ENCODE data around the gene OR5A2. TPM values are rescaled to one million over a fixed set of nuclear protein-coding genes. Genes with fewer than 3 reads are reported as not detected.
"Not testable (repeated sequence)": the region's sequence is repeated elsewhere in the genome, so short reads cannot be mapped to it uniquely, and the experiment has no call there.

Gene OR5A2
- total RNA-seq: not detected

- Mint-ChIP-seq H3K36me3 (no peaks in the 10 kb centered on the region), H3K27ac (no peak within 1 kb of the TSS), H3K27me3 (peaks cover 4% of the 10 kb centered on the region), H3K4me1 (peaks cover 6% of the 10 kb centered on the region), H3K9me3 (no peaks in the 10 kb centered on the region), H3K4me3 (no peak within 1 kb of the TSS)
- no peak for ATAC-seq (ENCODE audit: low read depth)
- DNase-seq: no peak
- POLR2A ChIA-PET: no interaction called here
Observed at GRCh38 chr11:59426361-59427067, at the start of gene OR5A2. Gene OR5A2 (minus strand): TSS chr11:59426413. CDS start chr11:59422953, 3,460 bp downstream.

- Mint-ChIP-seq H3K36me3 (no peaks in the 10 kb centered on the region), H3K27ac (no peak overlapping the region), H3K27me3 (peaks cover 12% of the 10 kb centered on the region), H3K4me1 (no peaks in the 10 kb centered on the region), H3K9me3 (no peaks in the 10 kb centered on the region), H3K4me3 (no peak overlapping the region)
- DNase-seq (no peak), ATAC-seq (ENCODE audit: low read depth) (no peak)
- POLR2A ChIA-PET: no interaction called here
Observed at GRCh38 chr11:59475176-59475575, 49.0 kb upstream of the OR5A2 start.

GRCh38 chr11:59473015-59473414, 46.8 kb upstream of the OR5A2 start, which contains the start of gene OR4D10:
Gene OR4D10 (plus strand): TSS chr11:59473315. CDS start chr11:59477430, 4,115 bp downstream.
- no peak for ATAC-seq (ENCODE audit: low read depth)
- POLR2A ChIA-PET: interaction anchor here (0.5 kb wide), 1 partner anchor 796 kb away, joined by 3 read pairs; no protein-coding TSS in a partner anchor
- Mint-ChIP-seq H3K9me3 (no peaks in the 10 kb centered on the region), H3K27ac (no peak within 1 kb of the TSS), H3K27me3 (peaks cover 16% of the 10 kb centered on the region), H3K4me3 (no peak within 1 kb of the TSS), H3K36me3 (no peaks in the 10 kb centered on the region), H3K4me1 (no peaks in the 10 kb centered on the region)
- DNase-seq: no peak

GRCh38 chr11:59463190-59463641, 37.0 kb upstream of the OR5A2 start:
- no peak overlapping the region for H3K27ac Mint-ChIP-seq
- ATAC-seq (ENCODE audit: low read depth) (no peak), DNase-seq (no peak)
- H3K4me1 Mint-ChIP-seq: no peaks in the 10 kb centered on the region
- H3K9me3 Mint-ChIP-seq: no peaks in the 10 kb centered on the region
- peaks cover 16% of the 10 kb centered on the region for H3K27me3 Mint-ChIP-seq
- H3K4me3 Mint-ChIP-seq: no peak overlapping the region
- no peaks in the 10 kb centered on the region for H3K36me3 Mint-ChIP-seq
- POLR2A ChIA-PET: no interaction called here

- no peaks in the 10 kb centered on the region for H3K4me1 Mint-ChIP-seq
- peaks cover 15% of the 10 kb centered on the region for H3K27me3 Mint-ChIP-seq
- H3K9me3 Mint-ChIP-seq: no peaks in the 10 kb centered on the region
- no peaks in the 10 kb centered on the region for H3K36me3 Mint-ChIP-seq
- H3K4me3 Mint-ChIP-seq: no peak overlapping the region
- DNase-seq: no peak
- no peak for ATAC-seq (ENCODE audit: low read depth)
- POLR2A ChIA-PET: no interaction called here
- no peak overlapping the region for H3K27ac Mint-ChIP-seq
Observed at GRCh38 chr11:59459916-59460315, 33.7 kb upstream of the OR5A2 start.

GRCh38 chr11:59456661-59457060, 30.4 kb upstream of the OR5A2 start, which contains the start of gene OR4D6:
Gene OR4D6 (plus strand): TSS chr11:59456961. CDS start chr11:59456961, 0 bp downstream.
- Mint-ChIP-seq H3K27me3 (peaks cover 14% of the 10 kb centered on the region), H3K4me3 (no peak within 1 kb of the TSS), H3K27ac (no peak within 1 kb of the TSS), H3K4me1 (no peaks in the 10 kb centered on the region), H3K36me3 (no peaks in the 10 kb centered on the region), H3K9me3 (no peaks in the 10 kb centered on the region)
- no peak for ATAC-seq (ENCODE audit: low read depth)
- POLR2A ChIA-PET: no interaction called here
- DNase-seq: no peak

GRCh38 chr11:59448484-59448883, 22.3 kb upstream of the OR5A2 start:
- Mint-ChIP-seq H3K4me1 (no peaks in the 10 kb centered on the region), H3K4me3 (no peak overlapping the region), H3K36me3 (no peaks in the 10 kb centered on the region), H3K9me3 (peaks cover 11% of the 10 kb centered on the region), H3K27ac (no peak overlapping the region), H3K27me3 (peaks cover 22% of the 10 kb centered on the region)
- ATAC-seq (ENCODE audit: low read depth): no peak
- DNase-seq: no peak
- POLR2A ChIA-PET: no interaction called here

- DNase-seq; H3K27ac Mint-ChIP-seq; H3K4me1 Mint-ChIP-seq; H3K36me3 Mint-ChIP-seq; POLR2A ChIA-PET; ATAC-seq (ENCODE audit: low read depth); H3K4me3 Mint-ChIP-seq: not testable (repeated sequence)
- H3K9me3 Mint-ChIP-seq: peaks cover 11% of the 10 kb centered on the region
- H3K27me3 Mint-ChIP-seq: peaks cover 15% of the 10 kb centered on the region
Observed at GRCh38 chr11:59445624-59446023, 19.4 kb upstream of the OR5A2 start.

GRCh38 chr11:59437770-59438169, 11.6 kb upstream of the OR5A2 start:
- Mint-ChIP-seq H3K27me3 (peaks cover 22% of the 10 kb centered on the region), H3K4me1 (no peaks in the 10 kb centered on the region), H3K9me3 (no peaks in the 10 kb centered on the region), H3K27ac (no peak overlapping the region), H3K36me3 (no peaks in the 10 kb centered on the region), H3K4me3 (no peak overlapping the region)
- POLR2A ChIA-PET: no interaction called here
- no peak for DNase-seq
- no peak for ATAC-seq (ENCODE audit: low read depth)

- ATAC-seq (ENCODE audit: low read depth): no peak
Observed at GRCh38 chr11:59436169-59436568, 10.0 kb upstream of the OR5A2 start, which contains the start of gene OR5A1. Gene OR5A1 (plus strand): TSS chr11:59436469. CDS start chr11:59443169, 6,700 bp downstream.

GRCh38 chr11:59429924-59430516, 3.8 kb upstream of the OR5A2 start:
- no peaks in the 10 kb centered on the region for H3K36me3 Mint-ChIP-seq
- POLR2A ChIA-PET: no interaction called here

More at GRCh38 chr11:59436169-59436568, 10.0 kb upstream of the OR5A2 start, which contains the start of gene OR5A1:
- H3K4me1 Mint-ChIP-seq: no peaks in the 10 kb centered on the region
- no peaks in the 10 kb centered on the region for H3K36me3 Mint-ChIP-seq
- POLR2A ChIA-PET: no interaction called here
- no peak within 1 kb of the TSS for H3K4me3 Mint-ChIP-seq
- H3K27ac Mint-ChIP-seq: no peak within 1 kb of the TSS
- DNase-seq: no peak
- H3K9me3 Mint-ChIP-seq: no peaks in the 10 kb centered on the region
- peaks cover 27% of the 10 kb centered on the region for H3K27me3 Mint-ChIP-seq

GRCh38 chr11:59427068-59427382, 812 bp upstream of the OR5A2 start:
- Mint-ChIP-seq H3K27me3 (peaks cover 5% of the 10 kb centered on the region), H3K4me3 (no peak overlapping the region), H3K4me1 (peaks cover 6% of the 10 kb centered on the region), H3K9me3 (no peaks in the 10 kb centered on the region), H3K36me3 (no peaks in the 10 kb centered on the region), H3K27ac (no peak overlapping the region)
- DNase-seq (no peak), ATAC-seq (ENCODE audit: low read depth) (no peak)
- POLR2A ChIA-PET: no interaction called here

More at GRCh38 chr11:59429924-59430516, 3.8 kb upstream of the OR5A2 start:
- H3K4me3 Mint-ChIP-seq: no peak overlapping the region
- no peak for DNase-seq
- peaks cover 14% of the 10 kb centered on the region for H3K27me3 Mint-ChIP-seq
- H3K9me3 Mint-ChIP-seq: no peaks in the 10 kb centered on the region
- no peak overlapping the region for H3K27ac Mint-ChIP-seq
- no peaks in the 10 kb centered on the region for H3K4me1 Mint-ChIP-seq
- ATAC-seq (ENCODE audit: low read depth): peak; percentile 50

- Mint-ChIP-seq H3K4me3 (no peak overlapping the region), H3K27me3 (no peaks in the 10 kb centered on the region), H3K4me1 (peaks cover 6% of the 10 kb centered on the region), H3K9me3 (no peaks in the 10 kb centered on the region), H3K27ac (no peak overlapping the region), H3K36me3 (no peaks in the 10 kb centered on the region)
- no peak for ATAC-seq (ENCODE audit: low read depth)
- POLR2A ChIA-PET: no interaction called here
- DNase-seq: no peak
Observed at GRCh38 chr11:59425131-59425530, 1.1 kb downstream of the OR5A2 start.

- no peak for ATAC-seq (ENCODE audit: low read depth)
- Mint-ChIP-seq H3K36me3 (no peaks in the 10 kb centered on the region), H3K4me3 (no peak overlapping the region), H3K27ac (no peak overlapping the region), H3K4me1 (peaks cover 6% of the 10 kb centered on the region), H3K27me3 (no peaks in the 10 kb centered on the region), H3K9me3 (no peaks in the 10 kb centered on the region)
- POLR2A ChIA-PET: no interaction called here
- DNase-seq: no peak
Observed at GRCh38 chr11:59423835-59424234, 2.4 kb downstream of the OR5A2 start.
